ENCODE data around the gene CREB5.

GRCh38 chr7:28787106-28787505, 374.8 kb downstream of the CREB5 start:
- TF ChIP-seq CTCF (IDR thresholded peaks at IDR 0.05; ENCODE audit: borderline replicate concordance, extremely low read depth, low read length, poor library complexity, severe bottlenecking) (no peak), EZH2 (IDR thresholded peaks at IDR 0.05; ENCODE audit: borderline replicate concordance, low read depth, low read length, severe bottlenecking) (no peak)

Data from DND-41 (cell line).